Measurements from ENCODE around the gene PTCH1.

GRCh38 chr9:95533996-95534680, 17.4 kb upstream of the PTCH1 start:
- TF ChIP-seq CTCF (IDR thresholded peaks at IDR 0.05) (no peak), EZH2 (IDR thresholded peaks at IDR 0.05; ENCODE audit: borderline replicate concordance, insufficient read depth, low read depth, low read length, poor library complexity, severe bottlenecking) (no peak)

All from B cell (primary cell).